ENCODE data around the gene CARD6.

The CARD6 gene

GRCh38 chr5:40838086-40838485 lies 3.1 kb upstream of the CARD6 start:
- no peak for TF ChIP-seq CREB1 (IDR thresholded peaks at IDR 0.05; ENCODE audit: low read depth)
- TF ChIP-seq TEAD4 (IDR thresholded peaks at IDR 0.05), result no peak
- no peak for TF ChIP-seq FOXM1 (IDR thresholded peaks at IDR 0.05; ENCODE audit: borderline replicate concordance, low read depth)
- TF ChIP-seq ZBTB7A (IDR thresholded peaks at IDR 0.05; ENCODE audit: low read depth), result no peak
- TF ChIP-seq EGR1 (IDR thresholded peaks at IDR 0.05), result no peak
- no peak for TF ChIP-seq TAF1 (IDR thresholded peaks at IDR 0.05; ENCODE audit: low read depth)
- TF ChIP-seq, protein P1, sequence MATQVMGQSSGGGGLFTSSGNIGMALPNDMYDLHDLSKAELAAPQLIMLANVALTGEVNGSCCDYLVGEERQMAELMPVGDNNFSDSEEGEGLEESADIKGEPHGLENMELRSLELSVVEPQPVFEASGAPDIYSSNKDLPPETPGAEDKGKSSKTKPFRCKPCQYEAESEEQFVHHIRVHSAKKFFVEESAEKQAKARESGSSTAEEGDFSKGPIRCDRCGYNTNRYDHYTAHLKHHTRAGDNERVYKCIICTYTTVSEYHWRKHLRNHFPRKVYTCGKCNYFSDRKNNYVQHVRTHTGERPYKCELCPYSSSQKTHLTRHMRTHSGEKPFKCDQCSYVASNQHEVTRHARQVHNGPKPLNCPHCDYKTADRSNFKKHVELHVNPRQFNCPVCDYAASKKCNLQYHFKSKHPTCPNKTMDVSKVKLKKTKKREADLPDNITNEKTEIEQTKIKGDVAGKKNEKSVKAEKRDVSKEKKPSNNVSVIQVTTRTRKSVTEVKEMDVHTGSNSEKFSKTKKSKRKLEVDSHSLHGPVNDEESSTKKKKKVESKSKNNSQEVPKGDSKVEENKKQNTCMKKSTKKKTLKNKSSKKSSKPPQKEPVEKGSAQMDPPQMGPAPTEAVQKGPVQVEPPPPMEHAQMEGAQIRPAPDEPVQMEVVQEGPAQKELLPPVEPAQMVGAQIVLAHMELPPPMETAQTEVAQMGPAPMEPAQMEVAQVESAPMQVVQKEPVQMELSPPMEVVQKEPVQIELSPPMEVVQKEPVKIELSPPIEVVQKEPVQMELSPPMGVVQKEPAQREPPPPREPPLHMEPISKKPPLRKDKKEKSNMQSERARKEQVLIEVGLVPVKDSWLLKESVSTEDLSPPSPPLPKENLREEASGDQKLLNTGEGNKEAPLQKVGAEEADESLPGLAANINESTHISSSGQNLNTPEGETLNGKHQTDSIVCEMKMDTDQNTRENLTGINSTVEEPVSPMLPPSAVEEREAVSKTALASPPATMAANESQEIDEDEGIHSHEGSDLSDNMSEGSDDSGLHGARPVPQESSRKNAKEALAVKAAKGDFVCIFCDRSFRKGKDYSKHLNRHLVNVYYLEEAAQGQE (IDR thresholded peaks at IDR 0.05; ENCODE audit: low read depth), result no peak
- TF ChIP-seq NFIC (IDR thresholded peaks at IDR 0.05), result no peak
- TF ChIP-seq, protein P2, sequence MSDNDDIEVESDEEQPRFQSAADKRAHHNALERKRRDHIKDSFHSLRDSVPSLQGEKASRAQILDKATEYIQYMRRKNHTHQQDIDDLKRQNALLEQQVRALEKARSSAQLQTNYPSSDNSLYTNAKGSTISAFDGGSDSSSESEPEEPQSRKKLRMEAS (IDR thresholded peaks at IDR 0.05), result no peak
- TF ChIP-seq, protein P3, sequence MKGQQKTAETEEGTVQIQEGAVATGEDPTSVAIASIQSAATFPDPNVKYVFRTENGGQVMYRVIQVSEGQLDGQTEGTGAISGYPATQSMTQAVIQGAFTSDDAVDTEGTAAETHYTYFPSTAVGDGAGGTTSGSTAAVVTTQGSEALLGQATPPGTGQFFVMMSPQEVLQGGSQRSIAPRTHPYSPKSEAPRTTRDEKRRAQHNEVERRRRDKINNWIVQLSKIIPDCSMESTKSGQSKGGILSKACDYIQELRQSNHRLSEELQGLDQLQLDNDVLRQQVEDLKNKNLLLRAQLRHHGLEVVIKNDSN (IDR thresholded peaks at IDR 0.05), result no peak
- no peak for TF ChIP-seq EP300 (IDR thresholded peaks at IDR 0.05; ENCODE audit: borderline replicate concordance)
- no peak for TF ChIP-seq CEBPB (IDR thresholded peaks at IDR 0.05)
- no peak for TF ChIP-seq RAD21 (IDR thresholded peaks at IDR 0.05; ENCODE audit: low read depth)
- no peak for TF ChIP-seq TCF12 (IDR thresholded peaks at IDR 0.05; ENCODE audit: low read depth)
- TF ChIP-seq YY1 (IDR thresholded peaks at IDR 0.05; ENCODE audit: low read depth), result no peak

GRCh38 chr5:40842351-40842750 lies 1.2 kb downstream of the CARD6 start:
- no peak for TF ChIP-seq EP300 (IDR thresholded peaks at IDR 0.05; ENCODE audit: borderline replicate concordance)

- TF ChIP-seq RAD21 (IDR thresholded peaks at IDR 0.05; ENCODE audit: low read depth) (no peak), ZBTB7A (IDR thresholded peaks at IDR 0.05; ENCODE audit: low read depth) (no peak), CEBPB (IDR thresholded peaks at IDR 0.05) (no peak), EGR1 (IDR thresholded peaks at IDR 0.05) (no peak), NFIC (IDR thresholded peaks at IDR 0.05) (no peak)
Observed at GRCh38 chr5:40844565-40844964, 3.4 kb downstream of the CARD6 start.

- TF ChIP-seq YY1 (IDR thresholded peaks at IDR 0.05; ENCODE audit: low read depth) (no peak), ZBTB7A (IDR thresholded peaks at IDR 0.05; ENCODE audit: low read depth) (no peak), FOXM1 (IDR thresholded peaks at IDR 0.05; ENCODE audit: borderline replicate concordance, low read depth) (no peak), CEBPB (IDR thresholded peaks at IDR 0.05) (no peak), EP300 (IDR thresholded peaks at IDR 0.05; ENCODE audit: borderline replicate concordance) (no peak), TEAD4 (IDR thresholded peaks at IDR 0.05) (no peak), TCF12 (IDR thresholded peaks at IDR 0.05; ENCODE audit: low read depth) (no peak), CREB1 (IDR thresholded peaks at IDR 0.05; ENCODE audit: low read depth) (no peak)
- TF ChIP-seq, protein P2 (IDR thresholded peaks at IDR 0.05), result no peak
- TF ChIP-seq, protein P1 (IDR thresholded peaks at IDR 0.05; ENCODE audit: low read depth), result no peak
Observed at GRCh38 chr5:40846371-40846770, 5.2 kb downstream of the CARD6 start.

DNA sequence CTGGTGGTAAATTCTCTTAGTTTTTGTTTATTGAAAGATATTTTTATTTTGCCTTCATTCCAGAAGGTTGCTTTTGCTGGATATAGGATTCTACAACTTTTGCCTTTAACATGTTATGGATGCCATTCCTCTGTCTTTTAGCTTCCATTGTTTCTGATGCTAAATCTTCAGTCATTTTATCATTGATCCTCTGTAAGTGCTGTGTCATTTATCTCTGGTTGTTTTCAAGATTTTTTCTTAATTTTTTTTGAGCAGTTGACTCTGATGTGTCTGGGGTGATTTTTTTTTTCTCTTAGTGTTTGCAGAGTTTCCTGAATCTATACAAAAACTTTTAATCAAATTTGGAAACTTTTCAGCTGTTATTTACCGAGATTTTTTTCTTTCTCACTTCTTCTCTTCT lies 6.4 kb downstream of the CARD6 start:
- TF ChIP-seq CREB1 (IDR thresholded peaks at IDR 0.05; ENCODE audit: low read depth) (no peak), TEAD4 (IDR thresholded peaks at IDR 0.05) (no peak), RAD21 (IDR thresholded peaks at IDR 0.05; ENCODE audit: low read depth) (no peak), ZBTB7A (IDR thresholded peaks at IDR 0.05; ENCODE audit: low read depth) (no peak), NFIC (IDR thresholded peaks at IDR 0.05) (no peak), TCF12 (IDR thresholded peaks at IDR 0.05; ENCODE audit: low read depth) (no peak), EGR1 (IDR thresholded peaks at IDR 0.05) (no peak)
- TF ChIP-seq, protein P1 (IDR thresholded peaks at IDR 0.05; ENCODE audit: low read depth), result no peak
- TF ChIP-seq, protein P3 (IDR thresholded peaks at IDR 0.05), result no peak
